Stimulated activated CD8-positive, alpha-beta memory T cell treated with anti-CD3 and anti-CD28 coated beads, Interleukin-15, amount 100 ng/mL, for 48 hours (primary cell): ENCODE measurements around the gene SEMA4F.

Experiments
- DNase-seq, 2 donors: peaks; one replicate each; pipeline ENCODE4 v3.0.0-alpha.2; 2020; ENCODE audit warnings: low read depth in 2 of 2

The SEMA4F gene

DNA sequence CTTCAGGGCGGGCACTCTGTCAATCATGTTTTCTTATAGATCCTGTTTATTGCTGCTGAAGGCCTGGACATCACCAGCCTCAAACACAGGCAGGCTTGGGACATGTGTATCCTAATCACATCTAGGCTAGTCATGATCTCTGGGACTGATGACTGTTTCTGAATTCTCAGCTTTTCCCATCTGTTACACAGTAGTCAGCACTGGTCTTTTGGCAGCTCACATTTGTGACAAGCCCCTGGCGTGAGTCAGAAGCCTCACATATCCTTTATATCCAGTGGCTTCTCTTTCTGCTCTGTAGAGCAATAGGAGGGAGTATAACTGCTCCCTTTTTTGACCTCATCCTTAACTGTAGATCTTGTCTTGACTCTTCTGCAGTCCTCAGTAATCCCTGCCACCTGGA is 4.5 kb downstream of the SEMA4F start:
- no peak for DNase-seq

DNA sequence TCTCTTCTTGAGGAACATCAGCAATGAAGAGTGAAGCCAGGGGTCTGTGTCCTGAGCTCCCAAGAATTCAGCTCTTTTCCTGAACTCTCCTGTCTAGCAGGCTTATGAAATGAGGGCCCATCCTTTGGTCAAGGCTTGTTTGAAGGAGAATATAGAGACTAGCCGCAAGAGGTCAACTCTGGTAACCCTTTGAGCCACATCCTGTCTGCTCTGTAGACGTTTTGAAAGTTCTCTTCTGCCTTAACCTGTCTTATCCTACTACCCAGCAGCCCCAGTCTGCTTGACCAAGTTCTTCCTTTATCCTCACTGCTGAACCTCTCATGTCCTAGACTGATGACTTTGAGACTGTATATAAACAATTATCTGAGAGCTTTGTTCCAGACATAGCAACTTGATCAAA is 5.4 kb downstream of the SEMA4F start:
- DNase-seq = no peak

DNA sequence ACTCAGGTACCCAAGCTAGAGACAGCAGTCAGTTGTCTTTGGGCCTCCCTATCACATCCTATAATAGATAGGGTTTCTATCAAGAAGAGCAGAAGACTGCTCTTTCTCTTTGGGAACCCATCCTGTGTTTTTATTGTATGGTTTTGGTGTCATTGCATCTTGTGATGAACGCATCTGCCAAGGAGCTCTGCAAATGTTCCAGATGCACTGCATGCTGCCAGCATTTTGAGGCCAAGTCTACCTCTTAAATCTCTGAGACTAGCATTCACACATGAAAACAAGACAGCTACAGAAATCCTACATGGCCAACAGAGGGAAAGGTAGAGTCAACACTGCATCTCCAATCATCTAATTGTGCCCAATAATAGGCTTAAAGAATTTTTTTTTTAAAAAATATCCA is 14.0 kb downstream of the SEMA4F start:
- DNase-seq = no peak

DNA sequence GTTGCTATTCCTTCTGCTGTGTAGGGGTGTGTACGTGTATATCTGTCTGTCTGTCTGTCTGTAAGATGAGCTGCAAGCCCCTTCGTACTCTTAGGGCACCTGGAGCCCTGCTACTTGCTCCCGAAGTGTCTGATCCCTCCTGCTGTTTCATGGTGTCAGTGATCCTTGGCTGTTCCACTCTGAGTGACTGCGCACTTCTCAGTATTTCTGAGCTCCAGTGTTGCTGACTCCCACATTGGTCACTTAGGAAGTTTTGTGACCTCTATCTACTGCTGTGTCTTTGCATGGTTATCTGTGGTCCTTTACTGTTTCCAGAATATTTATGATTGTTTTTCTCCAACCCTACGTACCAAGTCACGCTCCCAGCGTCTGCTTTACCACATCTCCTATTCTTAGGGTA is 16.2 kb downstream of the SEMA4F start:
- no peak for DNase-seq

- no peak for DNase-seq
These were observed 17.4 kb downstream of the SEMA4F start for GRCh38 chr2:74671479-74671878.

DNA sequence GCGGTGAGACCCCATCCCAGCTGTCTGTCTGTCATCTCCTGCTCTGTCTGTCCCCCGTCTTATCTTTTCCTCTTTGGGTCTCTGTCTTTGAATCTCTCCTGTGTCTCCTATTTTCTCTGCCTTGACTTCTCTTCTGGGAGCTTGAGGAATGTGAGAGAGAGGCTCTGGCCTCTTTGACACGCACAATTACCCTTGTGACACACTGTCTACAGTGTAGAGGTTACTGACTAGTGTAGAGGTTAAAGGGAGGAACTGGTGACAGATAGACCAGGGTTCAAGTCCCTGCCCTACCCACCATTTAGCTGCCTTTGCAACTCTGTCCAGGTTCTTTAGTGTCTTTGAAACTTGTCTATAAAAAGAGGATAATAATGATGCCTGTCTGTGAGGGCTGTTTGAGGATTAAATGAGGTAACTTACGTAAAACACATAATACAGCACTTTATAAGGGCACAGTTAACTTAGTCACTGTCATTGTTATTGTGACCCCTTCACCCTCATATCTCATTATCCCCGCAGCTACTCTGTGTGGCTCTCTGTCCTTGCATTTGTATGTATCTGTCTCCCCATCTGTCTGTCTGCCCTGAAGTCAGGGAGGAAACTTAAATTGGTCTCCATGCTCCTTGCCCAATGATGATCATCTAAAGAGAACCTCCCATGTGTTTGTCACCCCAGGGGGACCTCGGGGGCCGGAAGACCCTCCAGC is 19.9 kb downstream of the SEMA4F start:
- no peak for DNase-seq

DNA sequence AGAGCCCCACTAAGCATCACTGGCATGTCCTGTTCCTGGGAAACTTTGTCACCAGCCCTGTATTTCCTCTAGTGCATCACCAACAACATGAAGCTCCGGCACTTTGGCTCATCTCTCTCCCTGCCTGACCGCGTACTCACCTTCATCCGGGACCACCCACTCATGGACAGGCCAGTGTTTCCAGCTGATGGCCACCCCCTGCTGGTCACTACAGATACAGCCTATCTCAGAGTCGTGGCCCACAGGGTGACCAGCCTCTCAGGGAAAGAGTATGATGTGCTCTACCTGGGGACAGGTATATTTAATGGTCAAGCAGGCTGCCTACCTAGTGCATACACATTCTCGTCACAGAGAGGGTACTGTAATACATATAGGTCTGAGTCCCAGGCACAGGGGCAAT is 21.0 kb downstream of the SEMA4F start:
- DNase-seq = no peak

DNA sequence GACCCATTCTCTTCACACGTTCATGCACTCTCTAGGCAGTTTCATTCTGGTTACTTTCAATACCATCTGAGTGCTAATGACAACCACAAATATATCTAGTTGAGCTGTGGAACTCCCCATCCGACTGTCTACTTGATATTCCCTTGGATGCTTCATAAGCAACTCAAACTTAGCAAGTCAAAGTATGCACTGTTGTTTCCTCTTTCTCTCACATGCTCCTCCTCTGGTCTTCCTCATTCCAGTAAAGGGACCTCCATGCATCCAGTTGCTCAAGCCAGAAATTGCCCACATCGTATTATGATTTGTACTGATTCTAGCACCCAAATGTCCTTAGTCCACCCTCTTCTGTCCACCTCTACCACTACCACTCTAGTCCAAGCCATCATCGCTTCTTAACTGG is 22.3 kb downstream of the SEMA4F start:
- no peak for DNase-seq

- no peak for DNase-seq
These were observed 25.6 kb downstream of the SEMA4F start for GRCh38 chr2:74679615-74680014.

DNA sequence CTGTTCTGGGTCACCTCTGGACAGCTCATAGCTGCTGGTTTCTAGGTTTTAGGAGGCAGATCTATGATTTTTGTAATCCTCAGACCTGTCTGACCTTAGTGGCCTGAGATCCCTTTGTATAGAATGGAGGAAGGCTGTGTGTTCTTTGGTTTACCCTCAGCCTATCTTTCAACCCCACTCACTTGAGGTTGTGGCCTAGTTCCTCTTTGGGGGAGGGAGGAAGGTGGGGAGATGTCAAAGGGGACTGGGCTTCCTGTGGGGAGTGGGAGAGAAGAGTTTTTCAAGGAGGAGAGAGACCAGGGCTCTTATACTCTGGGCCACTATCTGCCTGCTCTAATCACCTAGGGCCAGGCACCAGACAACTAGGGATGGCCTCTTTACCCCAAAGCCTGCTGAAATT is 28.5 kb downstream of the SEMA4F start:
- DNase-seq = no peak

GRCh38 chr2:74685408-74685807 is 31.4 kb downstream of the SEMA4F start:
- no peak for DNase-seq

- DNase-seq = no peak
These were observed 34.8 kb downstream of the SEMA4F start for GRCh38 chr2:74688881-74689280.

DNA sequence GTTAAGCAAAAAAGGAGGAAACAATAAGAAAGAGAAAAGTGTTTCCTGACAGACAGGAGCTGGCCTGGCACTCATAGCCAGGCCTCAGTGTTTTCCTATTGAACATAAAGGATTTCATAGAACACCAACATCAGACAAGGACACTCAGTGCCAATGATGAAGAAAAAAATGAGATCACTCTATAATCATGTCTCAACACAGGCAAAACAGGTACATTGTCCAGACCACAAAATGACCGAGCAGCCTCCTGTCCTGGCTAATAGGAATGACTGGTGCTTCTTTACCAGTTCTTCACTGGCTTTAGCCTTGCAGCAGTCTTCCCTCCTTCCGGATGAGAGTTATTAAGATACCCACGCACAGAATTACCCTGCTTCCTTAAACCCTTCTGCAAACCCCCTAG is 35.6 kb downstream of the SEMA4F start:
- no peak for DNase-seq

GRCh38 chr2:74690571-74690970 is 36.5 kb downstream of the SEMA4F start:
- DNase-seq = no peak

DNA sequence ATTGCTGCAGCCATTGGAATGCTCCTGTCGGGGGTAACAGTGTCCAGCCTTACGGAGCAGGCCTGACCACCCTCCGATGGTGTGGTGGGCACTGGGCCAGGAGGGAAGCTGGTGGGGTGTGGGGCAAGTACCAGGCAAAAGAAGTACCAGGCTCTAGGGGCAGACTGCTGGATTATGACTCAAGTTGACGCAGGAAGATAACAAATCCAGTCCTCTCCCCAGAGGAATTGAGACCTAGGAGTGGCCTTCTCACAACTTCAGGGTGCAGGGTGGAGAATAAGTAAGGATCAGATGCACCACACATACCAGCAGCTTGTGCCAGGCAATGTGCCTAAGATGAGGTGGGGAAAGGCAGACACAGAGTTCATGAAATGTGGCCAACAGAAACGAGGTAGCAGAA is 37.9 kb downstream of the SEMA4F start:
- DNase-seq = no peak

DNA sequence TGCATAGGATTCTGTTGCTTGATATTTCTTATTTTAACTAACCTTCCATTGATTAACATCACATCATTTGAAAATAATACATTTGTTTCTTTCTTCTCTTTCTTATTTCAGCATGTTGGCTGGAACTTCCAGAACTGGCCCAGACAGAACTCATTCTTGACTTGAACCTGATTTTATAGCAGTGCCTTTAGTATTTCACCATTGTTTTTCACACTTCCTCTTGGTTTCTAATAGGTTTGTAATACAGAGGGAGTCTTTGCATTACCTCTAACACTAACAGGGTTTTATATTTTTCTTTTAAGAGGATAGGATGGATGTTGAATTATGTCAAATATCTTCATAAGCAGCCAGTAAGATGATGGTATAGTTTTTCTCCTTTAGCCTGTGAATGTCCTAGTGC is 39.2 kb downstream of the SEMA4F start:
- DNase-seq = no peak

- DNase-seq = no peak
These were observed 39.6 kb downstream of the SEMA4F start for GRCh38 chr2:74693668-74694067.

DNA sequence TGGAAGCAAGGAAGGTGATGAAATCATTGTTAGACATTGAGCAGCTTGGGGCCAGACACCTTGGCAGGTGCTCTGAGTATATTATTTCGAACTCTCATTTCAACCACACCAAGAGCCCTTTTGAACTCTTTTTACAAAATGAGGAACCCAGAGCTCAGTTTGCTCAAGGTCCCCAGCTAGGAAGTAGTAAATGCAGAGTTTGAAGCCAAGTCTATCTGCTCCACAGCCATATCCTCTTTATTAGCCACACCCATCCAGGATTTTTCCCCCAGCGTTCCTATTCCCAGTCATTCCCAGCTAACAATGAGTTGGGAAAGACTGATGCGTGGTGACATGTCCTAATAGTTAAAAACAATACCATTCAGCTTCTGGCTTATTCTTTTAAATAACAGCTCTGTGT is 40.2 kb downstream of the SEMA4F start:
- DNase-seq = no peak

- no peak for DNase-seq
These were observed 41.6 kb downstream of the SEMA4F start for GRCh38 chr2:74695663-74696062.

- DNase-seq = no peak
These were observed 42.8 kb downstream of the SEMA4F start for GRCh38 chr2:74696829-74697228.

- DNase-seq = no peak
These were observed 46.8 kb downstream of the SEMA4F start for GRCh38 chr2:74700643-74701372.

DNA sequence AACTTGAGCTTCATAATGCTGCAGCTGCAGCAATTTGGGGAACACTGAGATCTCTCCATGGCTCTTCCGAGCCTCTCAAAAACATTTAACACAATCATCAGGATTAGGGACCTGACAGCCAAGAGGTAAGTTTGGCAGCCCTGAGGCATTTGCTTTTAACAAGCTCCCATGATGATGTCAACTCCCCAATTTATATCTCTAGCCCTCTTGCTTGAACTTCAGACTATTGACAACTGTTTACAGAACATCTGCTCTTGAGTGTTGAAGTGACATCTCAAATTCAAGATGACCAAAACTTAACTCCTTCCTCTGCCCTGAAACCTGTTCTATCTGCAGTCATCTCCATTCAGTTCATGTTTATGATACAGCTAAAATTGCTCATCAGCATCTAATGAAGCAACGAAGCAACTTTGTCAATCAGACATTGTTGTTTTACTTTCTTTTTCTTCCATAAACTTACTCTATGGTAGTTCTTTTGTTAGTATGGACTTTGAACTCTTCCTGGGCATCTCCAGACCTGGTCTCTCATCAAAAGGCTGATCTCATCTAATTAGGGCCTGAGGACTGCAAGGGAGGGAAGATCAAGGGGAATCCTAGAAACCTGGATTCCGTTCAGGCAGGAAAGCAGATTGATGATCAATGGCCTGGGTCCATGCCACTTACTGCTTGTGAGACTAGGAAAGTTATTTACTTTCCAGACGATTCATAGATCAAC is 48.1 kb downstream of the SEMA4F start:
- DNase-seq = no peak

DNA sequence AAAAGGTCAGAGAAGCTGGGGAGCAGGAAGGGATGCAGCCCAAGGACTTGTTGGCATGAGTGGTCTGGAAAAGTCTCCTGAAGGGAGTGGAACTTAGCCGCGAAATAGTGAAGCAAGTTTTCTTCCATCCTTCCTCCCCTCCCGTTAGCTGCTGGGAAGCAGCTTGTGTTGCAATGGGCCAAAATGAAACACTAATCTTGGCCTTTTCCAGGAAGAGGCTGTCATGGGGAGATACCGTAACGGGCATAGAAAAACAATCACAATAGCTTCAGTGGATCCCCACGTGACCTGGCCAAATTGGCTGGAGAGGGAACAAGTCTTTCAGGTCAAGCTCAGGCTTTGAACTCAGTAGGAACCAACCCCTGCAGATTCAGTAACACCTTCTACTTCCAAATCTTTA is 49.3 kb downstream of the SEMA4F start:
- DNase-seq = no peak
